Measurements from ENCODE around the gene JAZF1. TPM values are rescaled to one million over a fixed set of nuclear protein-coding genes. Genes with fewer than 3 reads are reported as not detected.

JAZF1 gene
- total and polyA plus RNA-seq, 2 of the 8 experiments (the other 6 are each of a cell fraction or from before 2014, with no cell fraction given): 2.6 to 21.8 TPM

DNA sequence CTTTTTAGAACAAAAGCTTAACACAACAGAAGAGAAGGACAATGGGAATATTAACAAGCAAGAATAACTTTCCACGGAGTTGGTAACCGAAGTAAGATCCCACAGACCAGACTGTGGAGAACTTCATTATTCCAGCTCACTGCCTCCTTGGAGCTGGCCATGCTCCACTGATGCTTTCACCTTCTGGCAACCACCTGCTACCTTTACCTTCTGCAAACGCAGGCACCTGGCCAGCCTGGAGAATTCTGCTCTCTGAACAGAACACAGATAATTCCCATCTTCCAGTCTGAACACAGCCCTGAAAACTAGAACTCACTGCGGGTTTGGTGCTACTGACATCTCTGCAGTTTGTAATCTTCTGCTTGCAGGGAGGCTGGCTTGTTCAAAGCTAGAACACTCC is 66.5 kb downstream of the JAZF1 start:
- Histone ChIP-seq H3K4me3 (ENCODE audit: extremely low read depth in 1 of 4, insufficient read depth in 2 of 4, low read depth in 3 of 4, low read length in 4 of 4) (no peak overlapping the region), H2AK5ac (ENCODE audit: low read depth, low read length) (no peak overlapping the region), H3K36me3 (ENCODE audit: control insufficient read depth in 2 of 4, insufficient read depth in 4 of 4, low read length in 3 of 4) (no peaks in the 10 kb centered on the region), H4K5ac (ENCODE audit: insufficient read length, low read depth, low read length) (no peak overlapping the region), H3K27me3 (replicated peaks in 1 of 4; ENCODE audit: control insufficient read depth in 3 of 4, extremely low read depth in 1 of 4, insufficient read depth in 3 of 4, low read length in 3 of 4) (no peaks in the 10 kb centered on the region), H2BK12ac (ENCODE audit: low read depth, low read length) (no peak overlapping the region), H4K8ac (ENCODE audit: extremely low read depth, insufficient read depth, low read length) (no peak overlapping the region), H3K18ac (ENCODE audit: extremely low read depth, low read length) (no peak overlapping the region), H3K79me1 (ENCODE audit: low read depth, low read length) (no peaks in the 10 kb centered on the region), H2BK120ac (replicated peaks; ENCODE audit: low read depth, low read length) (no peak overlapping the region), H4K20me1 (replicated peaks in 1 of 2; ENCODE audit: control insufficient read depth in 1 of 2, insufficient read depth in 2 of 2, low read length in 2 of 2) (no peaks in the 10 kb centered on the region), H3K4ac (replicated peaks; ENCODE audit: insufficient read length, low read depth, low read length) (no peak overlapping the region), H2AFZ (ENCODE audit: low read length) (no peak overlapping the region), H3K56ac (replicated peaks; ENCODE audit: insufficient read length, low read depth, low read length) (no peak overlapping the region), H2BK15ac (ENCODE audit: low read length) (no peak overlapping the region), H3K79me2 (ENCODE audit: control insufficient read depth in 1 of 2, insufficient read depth in 2 of 2, low read length in 2 of 2) (no peaks in the 10 kb centered on the region), H3K14ac (ENCODE audit: insufficient read length) (no peak overlapping the region), H2BK5ac (ENCODE audit: low read depth, low read length) (no peak overlapping the region), H3K23me2 (ENCODE audit: low read depth, low read length) (no peaks in the 10 kb centered on the region; the same call in 1 of the 2 replicates), H3K9ac (replicated peaks in 1 of 4; ENCODE audit: extremely low read depth in 1 of 4, low read depth in 3 of 4, low read length in 3 of 4) (no peak overlapping the region), H3K23ac (ENCODE audit: insufficient read length) (no peak overlapping the region), H3K4me1 (replicated peaks in 1 of 4; ENCODE audit: control insufficient read depth in 3 of 4, insufficient read depth in 4 of 4, low read length in 3 of 4) (no peaks in the 10 kb centered on the region), H3K4me2 (ENCODE audit: insufficient read depth in 1 of 2, low read depth in 2 of 2, low read length in 2 of 2) (no peak overlapping the region), H3K9me3 (ENCODE audit: insufficient read depth in 2 of 2, low read depth in 1 of 2, low read length in 1 of 2) (no peaks in the 10 kb centered on the region), H3K27ac (ENCODE audit: low read depth, low read length) (no peak overlapping the region), H2BK20ac (ENCODE audit: low read length) (no peak overlapping the region), H4K91ac (replicated peaks; ENCODE audit: insufficient read length, low read length) (no peak overlapping the region)
- FAIRE-seq (no peak), DNase-seq (ENCODE audit: low read depth in 1 of 2, low spot score in 2 of 2) (no peak)
- POLR2A ChIA-PET (ENCODE audit: partially characterized antibody): interaction anchor here (1.3 kb wide), 1 partner anchor 12 kb away, joined by 3 read pairs; no protein-coding TSS in a partner anchor
- CTCF ChIA-PET (ENCODE audit: partially characterized antibody): interaction anchor here (1.1 kb wide), 1 partner anchor 20 kb away, joined by 3 read pairs; no protein-coding TSS in a partner anchor
- 85% methylated on average over 4 of the region's 4 CpGs; no CpG with 5 or more reads in 1 of the 2 experiments for WGBS, 2 experiments (ENCODE audit: extremely low coverage in 1 of 2, insufficient coverage in 1 of 2, insufficient read length in 1 of 2, insufficient replicate concordance in 2 of 2, low coverage in 1 of 2, low lambda C conversion rate in 2 of 2, missing lambda C conversion rate in 1 of 2)
- TF ChIP-seq TAF1 (IDR thresholded peaks at IDR 0.05; ENCODE audit: low read depth, low read length) (no peak), CBX8 (IDR thresholded peaks at IDR 0.05; ENCODE audit: borderline replicate concordance, low read depth, low read length) (no peak), CEBPB (IDR thresholded peaks at IDR 0.05; ENCODE audit: low read depth, low read length) (no peak), BCL11A (IDR thresholded peaks at IDR 0.05; ENCODE audit: low read depth in 2 of 2, low read length in 2 of 2) (no peak), JUND (IDR thresholded peaks at IDR 0.05; ENCODE audit: low read length) (no peak), ASH2L (IDR thresholded peaks at IDR 0.05; ENCODE audit: low read length) (no peak), MAFK (IDR thresholded peaks at IDR 0.05; ENCODE audit: low read depth, low read length) (no peak), SP4 (IDR thresholded peaks at IDR 0.05; ENCODE audit: low read length) (no peak), CHD1 (IDR thresholded peaks at IDR 0.05; ENCODE audit: low read depth, low read length) (no peak)
- TF ChIP-seq, protein P1, sequence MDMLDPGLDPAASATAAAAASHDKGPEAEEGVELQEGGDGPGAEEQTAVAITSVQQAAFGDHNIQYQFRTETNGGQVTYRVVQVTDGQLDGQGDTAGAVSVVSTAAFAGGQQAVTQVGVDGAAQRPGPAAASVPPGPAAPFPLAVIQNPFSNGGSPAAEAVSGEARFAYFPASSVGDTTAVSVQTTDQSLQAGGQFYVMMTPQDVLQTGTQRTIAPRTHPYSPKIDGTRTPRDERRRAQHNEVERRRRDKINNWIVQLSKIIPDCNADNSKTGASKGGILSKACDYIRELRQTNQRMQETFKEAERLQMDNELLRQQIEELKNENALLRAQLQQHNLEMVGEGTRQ (IDR thresholded peaks at IDR 0.05; ENCODE audit: low read length): no peak
- TF ChIP-seq, protein P2, sequence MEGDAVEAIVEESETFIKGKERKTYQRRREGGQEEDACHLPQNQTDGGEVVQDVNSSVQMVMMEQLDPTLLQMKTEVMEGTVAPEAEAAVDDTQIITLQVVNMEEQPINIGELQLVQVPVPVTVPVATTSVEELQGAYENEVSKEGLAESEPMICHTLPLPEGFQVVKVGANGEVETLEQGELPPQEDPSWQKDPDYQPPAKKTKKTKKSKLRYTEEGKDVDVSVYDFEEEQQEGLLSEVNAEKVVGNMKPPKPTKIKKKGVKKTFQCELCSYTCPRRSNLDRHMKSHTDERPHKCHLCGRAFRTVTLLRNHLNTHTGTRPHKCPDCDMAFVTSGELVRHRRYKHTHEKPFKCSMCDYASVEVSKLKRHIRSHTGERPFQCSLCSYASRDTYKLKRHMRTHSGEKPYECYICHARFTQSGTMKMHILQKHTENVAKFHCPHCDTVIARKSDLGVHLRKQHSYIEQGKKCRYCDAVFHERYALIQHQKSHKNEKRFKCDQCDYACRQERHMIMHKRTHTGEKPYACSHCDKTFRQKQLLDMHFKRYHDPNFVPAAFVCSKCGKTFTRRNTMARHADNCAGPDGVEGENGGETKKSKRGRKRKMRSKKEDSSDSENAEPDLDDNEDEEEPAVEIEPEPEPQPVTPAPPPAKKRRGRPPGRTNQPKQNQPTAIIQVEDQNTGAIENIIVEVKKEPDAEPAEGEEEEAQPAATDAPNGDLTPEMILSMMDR (IDR thresholded peaks at IDR 0.05; ENCODE audit: control extremely low read depth in 1 of 3, insufficient read depth in 1 of 3, low read depth in 1 of 3, low read length in 3 of 3): no peak

Measured in H1 (cell line).